ENCODE measurements around the gene ATG12.

ATG12 gene

DNA sequence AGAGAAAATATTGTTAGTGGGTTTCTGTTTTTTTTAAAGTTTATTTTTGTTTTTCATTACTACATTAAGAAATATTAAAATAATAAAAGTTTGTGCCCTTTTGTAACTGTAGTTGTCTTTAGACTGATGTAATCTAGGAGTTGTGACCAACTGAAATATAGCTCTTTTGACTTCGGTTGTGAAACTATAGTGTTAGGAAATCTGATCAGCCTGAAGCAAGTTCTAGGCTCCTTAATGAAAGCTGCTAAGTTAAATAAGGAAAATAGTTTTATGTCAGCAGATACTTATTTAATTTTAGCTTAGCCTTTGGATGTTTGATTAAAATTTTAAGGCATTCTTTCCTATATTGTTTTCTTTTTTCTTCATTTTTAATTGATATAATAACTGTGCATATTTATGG lies 14.6 kb upstream of the ATG12 start:
- DNase-seq (ENCODE audit: insufficient read length, low spot score) = no peak
- no peak for TF ChIP-seq POLR2A (IDR thresholded peaks at IDR 0.05; ENCODE audit: low read depth, low read length)
- FAIRE-seq = no peak

DNA sequence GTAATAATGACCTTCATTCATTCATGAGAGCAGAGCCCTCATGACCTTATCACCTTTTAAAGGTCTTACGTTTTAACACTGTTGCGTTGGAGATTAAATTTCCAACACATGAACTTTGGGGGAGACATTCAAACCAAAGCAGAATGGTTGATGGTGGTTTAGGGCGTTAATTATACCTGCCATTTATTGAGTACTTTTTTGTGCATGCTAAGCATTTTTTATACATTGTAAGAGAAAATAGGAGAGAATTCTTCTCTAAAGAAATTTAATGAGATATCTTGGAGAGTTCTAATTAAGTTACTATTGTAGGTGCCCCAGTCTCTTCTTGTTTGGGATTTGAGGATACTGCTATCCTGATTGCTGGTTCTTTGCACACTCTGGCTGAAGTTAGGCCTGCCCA lies 12.8 kb upstream of the ATG12 start:
- no peak for TF ChIP-seq POLR2A (IDR thresholded peaks at IDR 0.05; ENCODE audit: low read depth, low read length)
- FAIRE-seq = no peak
- DNase-seq (ENCODE audit: insufficient read length, low spot score) = no peak

DNA sequence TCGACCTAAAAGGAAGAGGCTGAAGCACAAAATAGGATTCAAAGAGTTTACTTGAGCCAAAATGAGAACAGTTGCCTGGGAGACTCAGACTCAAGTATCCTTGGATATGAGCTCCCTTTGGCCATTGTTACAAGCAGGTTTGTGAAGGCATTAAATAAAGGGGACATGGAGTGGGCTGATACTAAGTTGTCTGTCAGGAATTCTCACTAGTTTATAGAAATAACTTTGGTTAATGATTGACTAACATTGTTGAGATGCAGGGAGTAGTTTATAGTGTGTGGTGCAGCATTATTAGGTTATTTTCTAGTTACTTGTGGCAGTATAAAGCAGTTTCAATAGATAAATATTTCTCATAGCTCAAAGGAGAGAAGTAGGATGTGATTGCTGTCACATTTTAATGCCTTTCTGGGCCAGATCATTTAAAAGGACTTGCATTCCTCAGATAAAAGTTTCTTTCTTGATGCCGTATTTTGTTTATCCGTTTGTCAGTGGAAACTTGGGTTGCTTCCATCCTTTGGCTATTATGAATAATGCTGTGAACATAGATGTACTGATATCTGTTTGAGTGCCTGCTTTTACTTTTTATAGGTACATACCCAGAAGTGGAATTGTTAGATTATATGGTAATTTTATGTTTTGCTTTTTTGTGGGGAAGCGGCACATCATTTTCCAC lies 9.5 kb upstream of the ATG12 start:
- DNase-seq (ENCODE audit: insufficient read length, low spot score) (no peak), FAIRE-seq (no peak)
- no peak for TF ChIP-seq POLR2A (IDR thresholded peaks at IDR 0.05; ENCODE audit: low read depth, low read length)

DNA sequence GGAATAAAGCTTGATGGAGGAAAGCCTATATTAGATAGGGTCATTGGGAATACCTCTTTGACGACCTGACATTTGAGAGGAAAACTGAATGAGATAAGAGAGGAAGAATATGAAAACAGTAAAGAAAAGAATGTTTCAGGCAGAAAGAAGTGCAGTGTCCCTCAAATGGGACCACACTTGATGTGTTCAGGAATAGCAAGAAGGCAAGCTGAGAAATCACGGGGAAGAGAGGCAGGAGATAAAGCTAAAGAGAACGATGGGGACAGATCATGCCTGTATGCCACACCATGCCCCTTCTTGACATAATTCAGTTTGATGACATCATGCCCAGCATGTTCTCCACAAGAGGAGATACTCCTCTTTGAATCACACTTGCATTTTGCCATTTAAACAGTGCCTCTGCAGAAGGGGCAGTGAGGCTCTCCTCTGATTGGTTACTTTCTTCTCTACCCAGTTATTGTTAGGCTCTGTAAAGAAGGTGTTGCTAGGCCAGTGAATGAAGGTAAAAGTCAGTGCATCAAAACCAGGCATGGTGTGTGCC lies 8.0 kb upstream of the ATG12 start:
- no peak for TF ChIP-seq POLR2A (IDR thresholded peaks at IDR 0.05; ENCODE audit: low read depth, low read length)
- no peak for FAIRE-seq
- DNase-seq (ENCODE audit: insufficient read length, low spot score) = no peak

DNA sequence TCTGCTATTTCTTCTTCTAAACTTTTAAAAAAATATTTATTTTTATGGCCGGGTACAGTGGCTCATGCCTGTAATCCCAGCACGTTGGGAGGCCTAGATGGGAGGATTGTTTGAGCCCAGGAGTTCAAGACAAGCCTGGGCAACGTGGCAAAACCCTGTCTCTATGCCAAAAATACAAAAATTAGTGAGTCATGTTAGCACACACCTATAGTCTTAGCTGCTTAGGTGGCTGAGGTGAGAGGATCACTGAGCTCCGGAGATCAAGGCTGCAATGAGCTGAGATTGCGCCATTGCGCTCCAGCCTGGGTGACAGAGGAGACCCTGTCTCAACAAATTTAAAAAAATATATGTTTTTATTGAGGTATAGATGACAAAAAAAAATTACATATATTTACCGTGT lies 5.9 kb upstream of the ATG12 start:
- DNase-seq (ENCODE audit: insufficient read length, low spot score) = no peak
- no peak for TF ChIP-seq POLR2A (IDR thresholded peaks at IDR 0.05; ENCODE audit: low read depth, low read length)
- FAIRE-seq = no peak

DNA sequence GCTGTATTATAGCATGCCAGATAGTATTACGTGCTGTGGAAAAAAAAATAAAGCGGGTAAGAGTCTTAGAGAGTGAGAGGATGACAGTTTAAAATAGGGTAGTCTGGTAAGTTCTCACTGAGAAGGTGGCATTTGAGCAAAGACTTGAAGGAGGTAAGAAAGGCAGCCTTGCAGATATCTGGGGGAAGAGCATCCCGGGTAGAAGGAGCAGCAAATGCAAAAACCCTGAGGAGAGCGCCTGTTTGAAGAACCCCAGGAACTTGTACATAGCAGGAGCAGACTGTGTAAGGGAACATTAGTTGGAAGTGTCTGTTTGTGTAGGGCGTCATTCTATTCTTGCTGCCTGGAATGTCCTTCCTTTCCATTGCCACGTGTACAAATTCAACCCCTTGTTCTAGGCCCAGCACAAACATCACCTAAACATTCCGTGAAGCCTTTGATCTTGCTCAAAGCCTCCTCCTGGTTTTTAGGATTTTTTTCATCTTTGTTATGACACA lies 3.0 kb upstream of the ATG12 start:
- FAIRE-seq = no peak
- TF ChIP-seq POLR2A (IDR thresholded peaks at IDR 0.05; ENCODE audit: low read depth, low read length) = no peak
- no peak for DNase-seq (ENCODE audit: insufficient read length, low spot score)

DNA sequence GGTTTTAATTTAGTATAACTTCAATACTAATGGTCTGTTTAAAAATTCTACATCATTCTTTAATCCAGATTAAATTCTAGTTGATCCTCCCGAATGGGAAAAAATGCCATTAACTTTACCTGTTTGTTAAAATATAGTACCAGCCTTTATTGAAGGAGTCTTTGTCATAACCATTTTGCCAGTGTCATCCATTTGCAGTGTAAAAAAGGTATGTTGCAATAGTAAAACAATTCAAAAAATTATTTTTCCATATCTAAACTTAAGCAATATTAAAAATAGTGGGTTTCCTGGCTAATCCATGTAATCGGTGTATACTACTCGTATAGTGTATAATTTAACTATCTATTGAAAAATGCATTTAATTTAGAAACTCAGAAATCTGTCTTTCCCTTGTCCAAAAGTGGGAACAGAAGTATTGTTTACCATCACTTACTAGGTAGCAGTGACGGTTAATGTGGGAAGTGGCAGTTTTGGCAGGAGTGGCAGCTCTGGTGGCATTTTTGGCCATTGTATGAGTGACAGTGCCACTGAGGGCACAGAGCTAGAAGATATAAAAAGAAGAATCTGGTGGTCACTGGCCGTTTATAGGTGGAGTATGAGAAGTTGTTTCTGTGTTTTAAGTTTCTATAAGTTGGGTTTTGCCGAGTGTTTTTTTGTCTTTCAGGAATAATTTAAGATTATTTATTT lies 2.2 kb upstream of the ATG12 start:
- no peak for TF ChIP-seq POLR2A (IDR thresholded peaks at IDR 0.05; ENCODE audit: low read depth, low read length)
- FAIRE-seq (no peak), DNase-seq (ENCODE audit: insufficient read length, low spot score) (no peak)

DNA sequence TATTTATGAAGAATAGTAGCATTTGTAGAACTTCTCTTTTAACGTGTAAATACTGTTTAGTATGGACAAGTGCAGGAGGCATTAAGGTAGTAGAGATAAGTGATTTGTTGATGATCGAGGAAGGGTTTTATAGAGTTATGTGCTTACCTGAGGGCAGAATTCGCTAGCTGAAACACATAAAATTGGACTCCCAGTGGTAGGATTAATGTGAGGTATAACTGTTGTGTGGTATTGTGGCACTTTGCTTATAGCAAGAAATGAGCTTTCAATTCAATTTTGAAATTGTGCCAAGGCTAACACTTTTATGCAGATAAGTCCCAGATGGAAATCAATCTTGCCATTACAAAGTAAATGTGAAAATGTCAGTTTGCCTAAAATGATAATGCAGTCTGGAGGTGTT lies 1.6 kb upstream of the ATG12 start:
- no peak for DNase-seq (ENCODE audit: insufficient read length, low spot score)
- no peak for TF ChIP-seq POLR2A (IDR thresholded peaks at IDR 0.05; ENCODE audit: low read depth, low read length)
- no peak for FAIRE-seq

DNA sequence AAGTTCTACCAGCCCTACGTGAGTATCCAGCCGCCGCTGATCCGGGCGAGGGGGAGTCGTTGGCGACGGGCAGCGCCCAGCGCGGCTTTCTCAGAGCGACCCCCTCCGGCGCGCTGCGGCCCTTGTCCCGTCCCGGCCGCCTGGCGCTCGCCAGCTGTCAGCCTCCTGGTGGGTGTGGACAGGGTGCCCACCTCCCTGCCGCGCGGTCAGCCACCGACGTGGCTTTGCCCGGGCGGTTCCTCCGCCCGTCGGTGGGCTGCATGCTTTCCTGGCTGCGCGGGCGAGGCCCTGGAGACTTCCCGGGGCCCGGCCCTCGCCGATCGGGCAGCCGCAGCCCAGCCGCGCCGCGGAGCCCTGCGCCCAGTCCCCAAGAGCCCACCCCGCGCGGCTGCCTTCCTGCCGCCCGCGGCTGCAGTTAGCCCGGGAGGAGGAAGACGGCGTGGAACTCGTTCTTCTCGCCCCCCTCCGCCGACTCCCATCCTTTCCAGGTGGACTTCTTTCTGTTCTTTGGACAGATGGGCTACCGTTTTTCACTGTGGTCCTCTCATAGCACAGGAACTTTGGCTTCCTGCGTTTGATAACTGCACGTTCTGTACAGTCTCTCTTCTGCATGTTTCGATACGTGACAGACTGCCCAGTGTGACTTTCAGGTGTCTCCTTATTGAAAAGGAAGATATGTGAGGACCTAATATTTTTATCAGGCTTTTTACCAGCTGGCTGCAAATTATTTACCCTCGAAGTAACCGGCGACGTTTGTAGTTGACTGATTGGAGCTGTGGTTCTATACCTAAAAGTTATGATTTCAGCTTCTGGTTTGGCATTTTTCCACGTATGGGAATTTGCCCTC lies 947 bp upstream of the ATG12 start:
- no peak for TF ChIP-seq POLR2A (IDR thresholded peaks at IDR 0.05; ENCODE audit: low read depth, low read length)
- peak; percentile 51 for DNase-seq (ENCODE audit: insufficient read length, low spot score)
- FAIRE-seq = no peak

DNA sequence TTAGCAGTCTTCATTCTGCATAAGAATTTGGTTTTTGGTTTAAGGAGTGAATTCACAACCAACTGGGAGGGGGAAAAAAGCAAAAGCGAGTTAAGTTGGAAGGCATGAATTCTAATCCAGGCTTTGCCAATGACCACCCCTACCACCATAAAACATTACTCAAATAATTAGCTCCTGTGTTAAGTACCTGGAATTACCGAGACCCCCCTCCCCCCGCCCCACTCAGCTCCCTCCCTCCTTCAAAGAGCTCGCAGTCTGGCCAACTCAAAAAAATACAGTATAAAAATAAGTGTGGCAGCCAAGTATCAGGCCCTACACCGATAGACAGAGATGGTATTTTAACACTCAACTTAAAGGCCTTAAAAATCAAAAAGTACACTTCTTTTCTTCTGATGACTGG lies 492 bp downstream of the ATG12 start:
- no peak for FAIRE-seq
- no peak for DNase-seq (ENCODE audit: insufficient read length, low spot score)
- no peak for TF ChIP-seq POLR2A (IDR thresholded peaks at IDR 0.05; ENCODE audit: low read depth, low read length)

DNA sequence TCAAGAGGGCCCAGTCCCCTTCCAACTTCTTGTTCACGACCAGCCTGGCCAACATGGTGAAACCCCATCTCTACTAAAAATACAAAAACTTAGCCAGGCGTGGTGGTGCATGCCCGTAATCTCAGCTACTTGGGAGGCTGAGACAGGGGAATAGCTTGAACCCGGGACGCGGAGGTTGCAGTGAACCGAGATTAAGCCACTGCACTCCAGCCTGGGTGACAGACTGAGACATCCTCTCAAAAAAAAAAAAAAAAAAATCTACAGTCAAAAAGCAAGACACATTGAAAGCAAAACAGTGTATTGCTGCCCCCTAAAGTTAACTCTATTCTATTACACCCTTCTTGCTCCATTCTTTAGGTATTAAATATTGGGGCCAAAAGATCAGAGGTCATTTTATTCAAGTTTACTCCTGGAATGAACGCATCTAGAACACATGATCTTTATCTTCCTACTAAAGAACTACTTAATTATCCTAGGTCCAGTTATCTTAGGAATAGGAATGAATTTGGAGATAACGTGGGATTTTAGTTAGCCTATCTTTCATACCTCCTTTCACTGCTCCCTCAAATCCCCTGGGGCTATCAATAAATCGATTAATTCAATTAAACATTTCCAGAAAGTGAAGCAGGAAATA lies 2.4 kb downstream of the ATG12 start:
- TF ChIP-seq POLR2A (IDR thresholded peaks at IDR 0.05; ENCODE audit: low read depth, low read length) = no peak
- FAIRE-seq (no peak), DNase-seq (ENCODE audit: insufficient read length, low spot score) (no peak)

DNA sequence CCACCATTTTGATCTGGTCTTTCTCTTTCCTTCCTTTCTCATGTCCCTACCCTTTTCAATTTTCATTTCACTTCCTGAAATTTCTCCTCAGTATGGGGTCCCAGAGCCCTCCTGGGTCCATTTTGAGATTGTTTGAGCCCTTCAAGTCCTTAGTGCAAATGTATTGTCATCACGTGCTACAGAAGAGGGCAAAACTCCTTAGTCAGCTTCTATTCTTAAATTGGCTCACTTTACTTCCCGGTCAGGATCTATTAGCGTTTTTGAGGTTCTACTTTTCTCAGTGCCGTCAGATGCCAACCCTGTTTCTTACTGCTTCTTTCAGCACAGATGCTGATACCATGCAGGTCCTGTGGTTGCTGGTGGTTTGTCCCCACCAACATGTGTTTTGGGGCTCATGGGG lies 5.9 kb downstream of the ATG12 start:
- TF ChIP-seq POLR2A (IDR thresholded peaks at IDR 0.05; ENCODE audit: low read depth, low read length) = no peak
- FAIRE-seq (peak; percentile 30), DNase-seq (ENCODE audit: insufficient read length, low spot score) (no peak)

DNA sequence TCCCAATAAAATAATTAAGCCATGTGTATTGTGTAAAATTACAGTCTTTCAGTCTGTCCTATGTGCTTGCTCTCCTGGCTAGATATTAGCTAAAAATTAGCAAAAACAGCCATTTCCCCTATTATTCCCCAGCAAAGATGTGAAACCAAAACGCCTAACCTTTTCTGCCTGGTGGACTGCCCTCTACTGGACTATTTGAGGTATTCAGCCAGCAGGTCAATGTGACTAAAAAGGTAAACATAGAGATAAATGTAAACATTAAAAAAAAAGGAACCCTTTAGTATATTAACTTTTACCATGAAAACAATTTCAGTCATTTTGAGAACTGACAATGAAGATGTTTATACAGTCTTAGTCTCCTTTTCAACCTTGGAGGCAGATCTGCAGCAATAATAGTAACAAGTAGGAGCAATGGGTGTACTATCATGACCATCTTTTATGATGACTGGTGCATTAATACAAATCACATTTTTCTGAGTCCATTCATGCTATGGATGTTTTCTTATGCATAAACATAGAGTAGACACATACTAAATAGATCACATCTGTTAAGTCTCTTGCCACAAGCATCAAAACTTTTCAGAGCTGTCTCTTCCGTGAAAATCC lies 10.1 kb downstream of the ATG12 start:
- TF ChIP-seq POLR2A (IDR thresholded peaks at IDR 0.05; ENCODE audit: low read depth, low read length) = no peak
- DNase-seq (ENCODE audit: insufficient read length, low spot score) = no peak
- FAIRE-seq = peak; percentile 93

Measured in H54 (cell line).